GM12801 (cell line): Measurements from ENCODE around the gene LDAF1.

Experiments
- CTCF ChIP-seq: IDR thresholded peaks from one replicate; pipeline ENCODE4 v1.5.1; 2011; ENCODE audit warnings: control low read depth; ENCODE audit not compliant: insufficient read length; ENCODE audit errors: extremely low read depth

LDAF1 gene

GRCh38 chr16:21160276-21160675 lies 1.8 kb downstream of the LDAF1 start:
- TF ChIP-seq CTCF, result no peak

- no peak for TF ChIP-seq CTCF
Observed at GRCh38 chr16:21161211-21161610, 2.7 kb downstream of the LDAF1 start.

GRCh38 chr16:21162661-21163151 lies 4.2 kb downstream of the LDAF1 start:
- no peak for TF ChIP-seq CTCF

- no peak for TF ChIP-seq CTCF
Observed at GRCh38 chr16:21163576-21163975, 5.1 kb downstream of the LDAF1 start.

GRCh38 chr16:21164521-21165168 lies 6.2 kb downstream of the LDAF1 start:
- no peak for TF ChIP-seq CTCF

- TF ChIP-seq CTCF, result no peak
Observed at GRCh38 chr16:21166561-21166961, 8.1 kb downstream of the LDAF1 start.

GRCh38 chr16:21167360-21167759 lies 8.9 kb downstream of the LDAF1 start:
- no peak for TF ChIP-seq CTCF
